Measurements from ENCODE around the gene SYPL1. TPM values are rescaled to one million over a fixed set of nuclear protein-coding genes. Genes with fewer than 3 reads are reported as not detected.

Gene SYPL1
- total and polyA plus RNA-seq, 4 donors: 40.4 to 53.6 (median 45.0) TPM

- Histone ChIP-seq H3K36me3 (ENCODE audit: control insufficient read depth, insufficient read depth, low read length) (no peaks in the 10 kb centered on the region), H3K27me3 (ENCODE audit: control insufficient read depth, insufficient read depth, low read length) (no peaks in the 10 kb centered on the region), H3K4me1 (ENCODE audit: control insufficient read depth, insufficient read depth, low read length) (no peaks in the 10 kb centered on the region), H3K9me3 (ENCODE audit: control insufficient read depth, insufficient read depth, low read length) (no peaks in the 10 kb centered on the region), H3K27ac (ENCODE audit: low read depth, low read length) (no peak overlapping the region), H3K4me3 (ENCODE audit: low read depth, low read length) (no peak overlapping the region)
- no CpG with 5 or more reads among the region's 1 CpG for WGBS (ENCODE audit: insufficient coverage)
- DNase-seq (ENCODE audit: low read depth in 4 of 6, low spot score in 6 of 6): peak in 1 of 6 donors; percentile 65
These were observed 12.1 kb upstream of the SYPL1 start for GRCh38 chr7:106124186-106124585.

DNA sequence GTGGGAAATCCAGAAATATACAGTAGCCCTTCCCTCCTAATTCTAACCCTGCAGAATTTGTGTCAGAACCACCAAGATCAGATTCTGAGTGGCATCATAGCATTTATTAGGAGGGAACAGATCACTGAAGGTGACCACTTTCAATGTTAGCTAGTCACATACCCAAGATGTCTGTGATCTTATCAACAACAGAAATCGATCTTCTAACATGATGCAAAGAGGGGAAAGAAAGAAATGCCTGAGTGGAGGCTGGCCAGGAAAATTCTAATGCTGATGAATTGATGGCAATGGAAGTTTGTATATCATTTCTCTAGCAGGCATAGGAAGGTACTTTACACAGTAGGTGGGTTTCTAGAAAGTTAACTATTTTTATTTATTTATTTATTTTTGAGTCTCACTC, 10.6 kb upstream of the SYPL1 start:
- no peak for DNase-seq (ENCODE audit: low read depth in 4 of 6, low spot score in 6 of 6)
- Histone ChIP-seq H3K4me1 (ENCODE audit: control insufficient read depth, insufficient read depth, low read length) (no peaks in the 10 kb centered on the region), H3K27me3 (ENCODE audit: control insufficient read depth, insufficient read depth, low read length) (no peaks in the 10 kb centered on the region), H3K4me3 (ENCODE audit: low read depth, low read length) (no peak overlapping the region), H3K36me3 (ENCODE audit: control insufficient read depth, insufficient read depth, low read length) (no peaks in the 10 kb centered on the region), H3K27ac (ENCODE audit: low read depth, low read length) (no peak overlapping the region), H3K9me3 (ENCODE audit: control insufficient read depth, insufficient read depth, low read length) (no peaks in the 10 kb centered on the region)
- no CpG with 5 or more reads among the region's 1 CpG for WGBS (ENCODE audit: insufficient coverage)

- H3K4me3 ChIP-seq (ENCODE audit: low read depth, low read length): no peak overlapping the region
- WGBS (ENCODE audit: insufficient coverage): no CpG with 5 or more reads among the region's 3 CpGs
- no peak overlapping the region for H3K27ac ChIP-seq (ENCODE audit: low read depth, low read length)
- no peak for DNase-seq (ENCODE audit: low read depth in 4 of 6, low spot score in 6 of 6)
- no peaks in the 10 kb centered on the region for H3K36me3 ChIP-seq (ENCODE audit: control insufficient read depth, insufficient read depth, low read length)
- no peaks in the 10 kb centered on the region for H3K27me3 ChIP-seq (ENCODE audit: control insufficient read depth, insufficient read depth, low read length)
- no peaks in the 10 kb centered on the region for H3K4me1 ChIP-seq (ENCODE audit: control insufficient read depth, insufficient read depth, low read length)
- H3K9me3 ChIP-seq (ENCODE audit: control insufficient read depth, insufficient read depth, low read length): no peaks in the 10 kb centered on the region
These were observed 9.2 kb upstream of the SYPL1 start for GRCh38 chr7:106121189-106121810.

DNA sequence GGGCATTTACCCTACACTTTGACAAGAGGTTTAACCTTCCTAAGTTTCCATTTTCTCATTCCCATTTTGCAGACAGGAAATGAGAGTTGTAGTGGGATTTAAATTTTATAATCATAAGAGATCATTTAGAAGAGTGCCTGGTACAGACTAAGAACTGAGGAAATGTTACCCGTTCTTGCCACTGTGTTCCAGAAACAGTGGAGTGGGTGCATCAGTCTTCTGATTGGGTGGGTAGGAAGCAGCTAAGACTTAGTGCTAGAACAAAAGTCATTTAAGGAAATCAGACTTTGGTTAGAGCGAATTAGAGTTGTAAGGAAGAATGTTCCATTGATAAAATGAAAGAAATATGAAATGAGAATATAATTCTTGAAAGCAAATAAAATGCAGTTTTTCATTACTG, 8.4 kb upstream of the SYPL1 start:
- 69% methylated on average over 2 of the region's 2 CpGs for WGBS (ENCODE audit: insufficient coverage)
- Histone ChIP-seq H3K36me3 (ENCODE audit: control insufficient read depth, insufficient read depth, low read length) (no peaks in the 10 kb centered on the region), H3K4me3 (ENCODE audit: low read depth, low read length) (no peak overlapping the region), H3K9me3 (ENCODE audit: control insufficient read depth, insufficient read depth, low read length) (no peaks in the 10 kb centered on the region), H3K27ac (ENCODE audit: low read depth, low read length) (no peak overlapping the region), H3K27me3 (ENCODE audit: control insufficient read depth, insufficient read depth, low read length) (no peaks in the 10 kb centered on the region), H3K4me1 (ENCODE audit: control insufficient read depth, insufficient read depth, low read length) (no peaks in the 10 kb centered on the region)
- DNase-seq (ENCODE audit: low read depth in 4 of 6, low spot score in 6 of 6): no peak

DNA sequence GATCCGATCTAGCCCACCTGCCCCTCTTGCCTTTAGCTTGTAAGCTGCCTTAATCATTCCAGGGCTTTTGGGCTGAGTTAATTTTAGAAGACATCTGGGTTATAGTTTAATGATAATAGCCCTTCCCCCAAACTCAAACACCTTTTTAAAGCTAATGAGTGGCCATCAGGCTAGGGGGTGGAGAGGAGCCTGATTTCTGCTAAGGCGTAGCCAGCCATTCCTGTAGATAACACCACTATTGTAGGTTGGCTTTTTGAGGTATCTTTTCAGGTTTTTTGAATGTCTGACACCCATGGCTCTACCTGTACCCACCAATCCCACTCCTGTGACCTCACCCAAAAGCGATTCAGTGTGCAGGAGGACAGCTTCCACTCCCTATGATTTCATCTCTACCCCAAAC, 7.6 kb upstream of the SYPL1 start:
- DNase-seq (ENCODE audit: low read depth in 4 of 6, low spot score in 6 of 6): no peak
- H3K27ac ChIP-seq (ENCODE audit: low read depth, low read length): no peak overlapping the region
- H3K4me3 ChIP-seq (ENCODE audit: low read depth, low read length): no peak overlapping the region
- H3K4me1 ChIP-seq (ENCODE audit: control insufficient read depth, insufficient read depth, low read length): no peaks in the 10 kb centered on the region
- H3K36me3 ChIP-seq (ENCODE audit: control insufficient read depth, insufficient read depth, low read length): no peaks in the 10 kb centered on the region
- WGBS (ENCODE audit: insufficient coverage): 83% methylated on average over 1 of the region's 3 CpGs
- no peaks in the 10 kb centered on the region for H3K9me3 ChIP-seq (ENCODE audit: control insufficient read depth, insufficient read depth, low read length)
- H3K27me3 ChIP-seq (ENCODE audit: control insufficient read depth, insufficient read depth, low read length): no peaks in the 10 kb centered on the region

DNA sequence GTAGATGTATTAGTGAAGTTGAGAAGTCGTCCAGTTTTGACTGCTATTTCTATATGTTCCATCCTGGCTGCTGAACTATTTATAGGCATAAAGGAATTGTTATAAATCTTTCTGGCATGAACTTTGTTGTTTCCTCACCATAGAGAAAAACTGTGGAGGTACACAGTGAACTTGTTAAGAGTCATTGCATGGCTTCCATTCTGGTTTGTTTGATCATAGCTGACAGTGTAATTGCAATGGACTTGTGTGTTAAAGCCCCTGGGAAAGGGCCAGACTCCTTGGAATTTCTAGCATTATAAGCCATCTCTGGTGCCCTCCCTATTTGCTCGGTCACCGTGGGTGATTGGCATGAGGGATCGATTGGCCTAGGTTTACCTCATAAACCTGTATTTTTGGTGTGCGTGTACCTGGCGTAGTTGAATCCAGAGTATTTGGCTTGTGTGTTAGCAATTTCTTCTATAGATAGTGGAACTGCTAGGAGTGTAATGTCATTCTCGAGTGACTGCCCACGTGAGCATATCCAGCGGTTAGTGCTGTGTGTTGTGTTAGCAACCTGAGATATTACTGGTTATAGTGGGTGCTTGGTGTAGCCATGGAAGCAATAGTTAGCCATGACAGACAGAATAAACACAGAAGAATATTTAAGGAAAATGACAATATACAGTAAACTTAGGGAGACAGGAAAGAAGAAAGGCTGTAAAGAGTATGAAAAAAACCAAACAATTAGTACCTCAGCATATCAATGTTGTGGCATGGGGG, 5.9 kb upstream of the SYPL1 start:
- H3K36me3 ChIP-seq (ENCODE audit: control insufficient read depth, insufficient read depth, low read length): no peaks in the 10 kb centered on the region
- WGBS (ENCODE audit: insufficient coverage): 89% methylated on average over 8 of the region's 9 CpGs
- H3K9me3 ChIP-seq (ENCODE audit: control insufficient read depth, insufficient read depth, low read length): no peaks in the 10 kb centered on the region
- no peak overlapping the region for H3K27ac ChIP-seq (ENCODE audit: low read depth, low read length)
- no peaks in the 10 kb centered on the region for H3K27me3 ChIP-seq (ENCODE audit: control insufficient read depth, insufficient read depth, low read length)
- no peak for DNase-seq (ENCODE audit: low read depth in 4 of 6, low spot score in 6 of 6)
- H3K4me3 ChIP-seq (ENCODE audit: low read depth, low read length): no peak overlapping the region
- peaks cover 1% of the 10 kb centered on the region for H3K4me1 ChIP-seq (ENCODE audit: control insufficient read depth, insufficient read depth, low read length)

DNA sequence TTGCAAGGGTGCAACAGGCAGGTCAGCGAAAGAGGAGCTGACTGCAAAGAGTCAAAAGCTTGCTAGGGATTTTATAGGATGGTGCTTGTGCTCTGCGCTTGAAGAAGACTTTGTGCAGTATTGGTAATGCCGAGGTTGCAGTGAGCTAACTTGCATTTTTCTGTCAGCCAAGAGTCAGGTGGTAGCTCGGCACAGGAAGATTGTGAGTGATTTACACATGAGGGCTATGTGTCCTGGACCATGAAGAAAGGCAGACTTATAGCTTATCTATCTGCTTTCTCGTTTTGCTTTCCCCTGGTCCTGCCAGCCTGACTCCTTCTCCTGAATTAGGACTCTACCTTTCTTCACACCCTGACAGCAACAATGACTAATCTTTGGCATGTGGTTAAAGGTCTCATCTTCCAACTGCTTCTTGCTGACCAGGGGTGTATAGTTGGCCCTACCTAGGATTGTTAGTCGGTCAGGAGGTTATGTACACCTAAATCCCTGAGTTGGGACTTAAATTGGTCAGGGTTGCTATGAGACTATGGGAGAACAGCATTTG, 4.1 kb upstream of the SYPL1 start:
- no peak for DNase-seq (ENCODE audit: low read depth in 4 of 6, low spot score in 6 of 6)
- Histone ChIP-seq H3K9me3 (ENCODE audit: control insufficient read depth, insufficient read depth, low read length) (no peaks in the 10 kb centered on the region), H3K4me3 (ENCODE audit: low read depth, low read length) (no peak overlapping the region), H3K4me1 (ENCODE audit: control insufficient read depth, insufficient read depth, low read length) (peaks cover 6% of the 10 kb centered on the region), H3K36me3 (ENCODE audit: control insufficient read depth, insufficient read depth, low read length) (no peaks in the 10 kb centered on the region), H3K27ac (ENCODE audit: low read depth, low read length) (no peak overlapping the region), H3K27me3 (ENCODE audit: control insufficient read depth, insufficient read depth, low read length) (no peaks in the 10 kb centered on the region)
- 82% methylated on average over 5 of the region's 6 CpGs for WGBS (ENCODE audit: insufficient coverage)

GRCh38 chr7:106114716-106115383, 2.7 kb upstream of the SYPL1 start:
- Histone ChIP-seq H3K27me3 (ENCODE audit: control insufficient read depth, insufficient read depth, low read length) (no peaks in the 10 kb centered on the region), H3K36me3 (ENCODE audit: control insufficient read depth, insufficient read depth, low read length) (no peaks in the 10 kb centered on the region), H3K4me3 (ENCODE audit: low read depth, low read length) (no peak overlapping the region), H3K27ac (ENCODE audit: low read depth, low read length) (no peak overlapping the region), H3K9me3 (ENCODE audit: control insufficient read depth, insufficient read depth, low read length) (no peaks in the 10 kb centered on the region), H3K4me1 (ENCODE audit: control insufficient read depth, insufficient read depth, low read length) (peaks cover 6% of the 10 kb centered on the region)
- no peak for DNase-seq (ENCODE audit: low read depth in 4 of 6, low spot score in 6 of 6)
- WGBS (ENCODE audit: insufficient coverage): 93% methylated on average over 4 of the region's 5 CpGs

DNA sequence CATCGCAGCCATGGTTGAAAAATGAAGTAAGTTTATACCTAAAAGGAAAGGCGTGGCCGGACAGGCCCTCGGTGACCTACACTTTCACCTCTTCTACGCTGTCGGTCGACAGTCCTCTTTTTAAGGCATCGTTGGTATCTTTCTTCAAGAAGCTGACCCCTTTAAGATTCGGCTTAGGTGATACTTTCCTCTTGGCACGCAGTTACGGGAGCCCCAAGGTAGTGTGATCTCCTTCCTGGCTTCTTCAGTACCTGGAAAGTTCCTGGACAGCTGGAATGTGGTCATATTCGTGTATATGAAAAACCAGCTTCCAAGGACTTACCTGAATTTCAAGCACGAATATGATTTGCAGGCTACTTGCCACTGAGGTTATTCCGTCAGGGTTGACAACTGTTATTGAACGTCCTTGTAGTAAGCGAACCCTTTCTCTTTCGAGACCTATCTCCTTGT, 885 bp upstream of the SYPL1 start:
- H3K9me3 ChIP-seq (ENCODE audit: control insufficient read depth, insufficient read depth, low read length): no peaks in the 10 kb centered on the region
- WGBS (ENCODE audit: insufficient coverage): 83% methylated on average over 16 of the region's 17 CpGs
- H3K27ac ChIP-seq (ENCODE audit: low read depth, low read length): peak overlapping the region; percentile 88
- H3K4me1 ChIP-seq (ENCODE audit: control insufficient read depth, insufficient read depth, low read length): peaks cover 6% of the 10 kb centered on the region
- H3K27me3 ChIP-seq (ENCODE audit: control insufficient read depth, insufficient read depth, low read length): no peaks in the 10 kb centered on the region
- peak in 1 of 6 donors; percentile 8 for DNase-seq (ENCODE audit: low read depth in 4 of 6, low spot score in 6 of 6)
- H3K4me3 ChIP-seq (ENCODE audit: low read depth, low read length): peak overlapping the region; percentile 72
- no peaks in the 10 kb centered on the region for H3K36me3 ChIP-seq (ENCODE audit: control insufficient read depth, insufficient read depth, low read length)
